Measurements from ENCODE around the gene LHX1. TPM values are rescaled to one million over a fixed set of nuclear protein-coding genes. Genes with fewer than 3 reads are reported as not detected.

The LHX1 gene
- total RNA-seq, 1 donor, result under 0.01 TPM

GRCh38 chr17:36921095-36921851 lies 16.0 kb upstream of the LHX1 start:
- DNase-seq (ENCODE audit: low read depth in 2 of 3, low spot score in 2 of 3), result no peak

- no peak for DNase-seq (ENCODE audit: low read depth in 2 of 3, low spot score in 2 of 3)
Measured at GRCh38 chr17:36922175-36922574, 15.1 kb upstream of the LHX1 start.

- DNase-seq (ENCODE audit: low read depth in 2 of 3, low spot score in 2 of 3), result no peak
Measured at GRCh38 chr17:36923814-36924221, 13.5 kb upstream of the LHX1 start.

GRCh38 chr17:36926226-36926625 lies 11.0 kb upstream of the LHX1 start:
- DNase-seq (ENCODE audit: low read depth in 2 of 3, low spot score in 2 of 3), result no peak

- DNase-seq (ENCODE audit: low read depth in 2 of 3, low spot score in 2 of 3), result no peak
Measured at GRCh38 chr17:36926701-36927100, 10.6 kb upstream of the LHX1 start.

- no peak for DNase-seq (ENCODE audit: low read depth in 2 of 3, low spot score in 2 of 3)
Measured at GRCh38 chr17:36928471-36929345, 8.6 kb upstream of the LHX1 start.

GRCh38 chr17:36929851-36930582 lies 7.3 kb upstream of the LHX1 start:
- no peak for DNase-seq (ENCODE audit: low read depth in 2 of 3, low spot score in 2 of 3)

GRCh38 chr17:36930583-36930900 lies 6.7 kb upstream of the LHX1 start:
- no peak for DNase-seq (ENCODE audit: low read depth in 2 of 3, low spot score in 2 of 3)

GRCh38 chr17:36931096-36931696 lies 6.1 kb upstream of the LHX1 start:
- DNase-seq (ENCODE audit: low read depth in 2 of 3, low spot score in 2 of 3), result no peak

- no peak for DNase-seq (ENCODE audit: low read depth in 2 of 3, low spot score in 2 of 3)
Measured at GRCh38 chr17:36931697-36932382, 5.4 kb upstream of the LHX1 start.

GRCh38 chr17:36932383-36932693 lies 4.9 kb upstream of the LHX1 start:
- DNase-seq (ENCODE audit: low read depth in 2 of 3, low spot score in 2 of 3), result no peak

- no peak for DNase-seq (ENCODE audit: low read depth in 2 of 3, low spot score in 2 of 3)
Measured at GRCh38 chr17:36932694-36933511, 4.4 kb upstream of the LHX1 start.

- DNase-seq (ENCODE audit: low read depth in 2 of 3, low spot score in 2 of 3), result no peak
Measured at GRCh38 chr17:36933512-36934143, 3.6 kb upstream of the LHX1 start.

GRCh38 chr17:36934144-36934691 lies 3.1 kb upstream of the LHX1 start:
- no peak for DNase-seq (ENCODE audit: low read depth in 2 of 3, low spot score in 2 of 3)

- peak in 1 of 3 donors; percentile 43 for DNase-seq (ENCODE audit: low read depth in 2 of 3, low spot score in 2 of 3)
Measured at GRCh38 chr17:36934692-36935630, 2.3 kb upstream of the LHX1 start.

GRCh38 chr17:36935671-36936454 lies 1.4 kb upstream of the LHX1 start:
- no peak for DNase-seq (ENCODE audit: low read depth in 2 of 3, low spot score in 2 of 3)

GRCh38 chr17:36936455-36937000 lies 747 bp upstream of the LHX1 start:
- no peak for DNase-seq (ENCODE audit: low read depth in 2 of 3, low spot score in 2 of 3)
